Erythroblast (primary cell): Measurements from ENCODE around the gene LIPG.

Experiments
- GATA1 ChIP-seq: IDR thresholded peaks from 2 replicates; pipeline ENCODE4 v1.6.1; 2011; ENCODE audit warnings: low read depth, mild to moderate bottlenecking, control low read depth, low read length, moderate library complexity
- POLR2A ChIP-seq: IDR thresholded peaks from 2 replicates; pipeline ENCODE4 v1.6.1; 2011; ENCODE audit warnings: mild to moderate bottlenecking, low read length

- TF ChIP-seq POLR2A: no peak
- no peak for TF ChIP-seq GATA1
Observed at GRCh38 chr18:49569724-49570123, 7.9 kb downstream of the LIPG start.
